Amygdala (tissue), 56 donors: ENCODE measurements around the gene CHST8.
"Not testable (repeated sequence)": the region's sequence is repeated elsewhere in the genome, so short reads cannot be mapped to it uniquely, and the experiment has no call there.

Source experiments
- DNase-seq, 56 donors: peaks; one replicate each; lab custom pipeline; 2025; lab: John Stamatoyannopoulos, UW

Gene CHST8

DNA sequence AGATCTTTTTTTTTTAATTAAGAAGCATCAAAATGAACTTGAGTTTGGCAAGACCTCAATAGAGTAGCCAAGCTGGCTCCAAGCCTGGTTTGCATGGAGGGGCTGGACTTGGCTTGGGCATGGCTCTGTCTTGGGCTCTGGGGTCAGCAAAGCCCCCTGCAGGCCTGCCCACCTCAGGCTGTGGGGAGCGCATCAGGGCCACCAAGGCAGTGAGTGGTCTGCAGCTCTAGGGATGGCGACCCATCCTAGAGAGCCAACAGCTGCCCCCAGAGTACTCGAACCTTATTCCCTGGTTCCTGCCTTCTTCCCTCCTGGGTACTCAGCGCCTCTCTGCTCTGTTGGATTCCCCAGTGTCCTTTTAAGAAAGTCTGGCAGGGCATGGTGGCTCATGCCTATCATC, 5.4 kb upstream of the CHST8 start:
- no peak for DNase-seq

DNA sequence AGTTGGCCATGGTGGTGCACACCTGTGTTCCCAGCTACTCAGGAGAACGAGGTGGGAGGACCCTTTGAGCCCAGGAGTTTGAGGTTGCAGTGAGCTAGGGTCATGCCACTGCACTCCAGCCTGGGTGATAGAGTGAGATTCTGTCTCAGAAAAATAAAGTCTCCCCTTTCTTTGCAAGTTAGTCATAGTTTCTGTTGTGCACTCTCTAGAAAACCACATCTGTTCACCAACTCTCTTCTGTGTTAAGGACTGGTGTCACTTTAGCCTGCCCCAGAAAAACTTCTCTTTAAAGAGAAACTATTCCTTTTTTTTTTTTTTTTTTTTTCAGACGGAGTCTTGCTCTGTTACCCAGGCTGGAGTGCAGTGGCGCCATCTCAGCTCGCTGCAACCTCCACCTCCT, 4.9 kb upstream of the CHST8 start:
- no peak for DNase-seq

GRCh38 chr19:33618363-33618762, 3.4 kb upstream of the CHST8 start:
- not testable (repeated sequence) for DNase-seq

- DNase-seq: no peak
Measured at GRCh38 chr19:33618884-33619283, 2.9 kb upstream of the CHST8 start.

DNA sequence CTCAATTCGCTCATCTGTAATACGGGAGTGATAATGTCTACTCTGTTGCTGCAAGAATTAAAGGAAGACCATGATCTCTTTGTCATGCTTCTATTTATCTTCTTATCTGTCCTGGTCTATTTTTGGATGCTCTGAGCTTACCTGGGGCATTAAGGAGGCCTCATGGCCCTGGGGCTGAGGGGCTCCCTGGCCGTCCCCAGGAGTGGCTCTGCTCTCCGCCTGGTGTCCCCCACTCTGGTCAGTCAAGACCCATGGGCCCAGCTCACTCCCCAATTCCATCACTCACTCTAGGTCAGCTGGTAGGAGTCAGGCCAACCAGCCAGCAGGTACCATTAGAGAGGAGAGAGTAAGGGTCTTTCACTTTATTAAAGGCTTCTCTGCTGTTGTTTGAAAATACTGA, 1.1 kb upstream of the CHST8 start:
- no peak for DNase-seq

GRCh38 chr19:33621065-33621785, 528 bp upstream of the CHST8 start:
- no peak for DNase-seq

DNA sequence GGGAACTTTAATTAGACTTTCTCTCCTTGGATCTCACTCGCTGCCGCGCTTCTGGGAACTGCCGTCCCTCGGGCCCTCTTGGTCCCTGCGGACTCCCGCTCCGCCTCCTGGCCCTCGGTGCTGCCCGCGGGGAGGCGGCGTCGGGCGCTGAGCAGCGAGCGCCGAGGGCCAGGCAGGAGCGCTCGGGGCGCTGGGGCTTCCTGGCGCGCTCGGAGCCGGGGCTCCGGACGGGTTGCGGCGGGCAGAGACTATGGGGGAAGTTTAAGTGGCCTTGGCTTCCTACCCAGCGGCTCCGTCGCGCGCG, 704 bp downstream of the CHST8 start:
- DNase-seq: no peak

GRCh38 chr19:33622809-33623511, 1.2 kb downstream of the CHST8 start:
- no peak for DNase-seq

DNA sequence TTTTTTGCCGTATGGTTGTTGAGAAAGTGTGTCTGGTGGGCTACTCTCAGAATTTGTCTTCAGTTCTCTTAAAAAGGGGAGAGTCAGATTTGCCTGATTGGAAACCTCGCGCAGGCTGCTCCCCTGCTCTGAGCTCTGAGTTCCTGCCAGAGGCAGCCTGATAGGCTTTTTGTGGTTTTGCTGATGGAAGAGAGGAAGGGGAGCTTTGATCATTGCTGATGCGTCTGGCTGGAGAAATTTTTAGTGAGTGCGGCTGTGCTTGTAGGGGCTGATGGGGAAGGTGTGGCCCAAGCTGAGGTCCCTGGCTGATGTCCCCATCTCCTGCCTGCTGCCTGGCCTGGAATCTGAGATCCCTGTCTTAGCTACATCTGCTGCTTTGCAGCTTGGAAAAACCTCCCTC, 2.8 kb downstream of the CHST8 start:
- no peak for DNase-seq

DNA sequence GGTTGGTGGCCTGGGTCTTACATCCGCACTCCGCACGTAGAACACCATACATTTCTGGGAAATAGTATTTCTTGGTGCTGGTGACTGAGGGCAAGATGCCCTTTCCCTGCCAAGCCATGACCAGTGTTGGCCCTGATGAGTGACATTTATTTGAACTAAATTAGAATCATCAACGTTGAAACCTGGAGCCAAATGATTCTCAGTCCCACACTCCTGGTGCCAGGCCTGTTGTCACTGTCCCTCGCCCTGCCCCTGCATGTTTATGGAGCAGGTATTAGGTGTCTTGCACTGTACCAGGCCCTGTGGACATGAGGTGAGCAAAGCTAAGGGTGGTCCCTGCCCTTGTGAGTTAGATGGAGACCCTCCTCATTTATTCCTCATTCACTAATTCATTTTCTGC, 5.8 kb downstream of the CHST8 start:
- DNase-seq: no peak

DNA sequence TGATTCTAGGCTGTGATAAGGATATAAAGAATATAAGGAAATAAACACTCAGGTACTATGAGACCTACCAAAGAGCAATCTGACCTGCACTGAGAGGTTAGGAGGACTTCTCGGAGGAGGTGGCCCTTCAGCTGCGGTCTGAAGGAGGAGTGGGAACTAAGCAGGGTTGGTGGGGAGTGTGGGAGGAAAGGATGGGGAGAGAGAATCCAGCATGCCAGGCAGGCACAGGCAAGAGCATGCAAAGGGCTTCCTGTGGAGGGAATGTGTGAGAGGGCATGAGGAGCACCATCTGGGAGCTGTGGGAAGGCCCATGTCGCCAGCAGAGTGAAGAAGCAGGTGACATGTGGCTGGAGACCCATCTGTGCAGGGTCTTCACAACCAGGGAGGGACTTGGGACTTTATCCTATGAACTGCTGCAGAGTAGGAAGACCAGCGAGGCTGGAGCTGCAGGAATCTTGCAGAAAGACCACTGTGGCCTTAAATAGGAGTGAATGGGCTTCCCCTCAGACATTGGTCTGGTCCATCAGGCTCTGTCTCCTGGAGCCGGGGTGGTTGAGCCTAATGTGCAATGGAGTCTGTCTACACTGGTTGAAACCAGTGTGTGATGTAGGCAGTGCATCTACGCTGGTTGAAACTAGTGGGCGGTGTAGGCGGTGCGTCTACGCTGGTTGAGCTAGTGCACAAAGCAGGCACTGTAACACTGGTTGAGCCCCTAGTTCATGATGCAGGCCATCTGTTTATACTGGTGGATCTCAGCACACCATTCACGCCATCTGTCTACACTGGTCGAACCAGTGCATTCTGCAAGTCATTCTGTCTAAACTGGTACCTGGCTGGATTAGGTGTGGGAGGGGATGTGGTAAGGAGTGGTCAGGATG, 6.4 kb downstream of the CHST8 start:
- DNase-seq: no peak

DNA sequence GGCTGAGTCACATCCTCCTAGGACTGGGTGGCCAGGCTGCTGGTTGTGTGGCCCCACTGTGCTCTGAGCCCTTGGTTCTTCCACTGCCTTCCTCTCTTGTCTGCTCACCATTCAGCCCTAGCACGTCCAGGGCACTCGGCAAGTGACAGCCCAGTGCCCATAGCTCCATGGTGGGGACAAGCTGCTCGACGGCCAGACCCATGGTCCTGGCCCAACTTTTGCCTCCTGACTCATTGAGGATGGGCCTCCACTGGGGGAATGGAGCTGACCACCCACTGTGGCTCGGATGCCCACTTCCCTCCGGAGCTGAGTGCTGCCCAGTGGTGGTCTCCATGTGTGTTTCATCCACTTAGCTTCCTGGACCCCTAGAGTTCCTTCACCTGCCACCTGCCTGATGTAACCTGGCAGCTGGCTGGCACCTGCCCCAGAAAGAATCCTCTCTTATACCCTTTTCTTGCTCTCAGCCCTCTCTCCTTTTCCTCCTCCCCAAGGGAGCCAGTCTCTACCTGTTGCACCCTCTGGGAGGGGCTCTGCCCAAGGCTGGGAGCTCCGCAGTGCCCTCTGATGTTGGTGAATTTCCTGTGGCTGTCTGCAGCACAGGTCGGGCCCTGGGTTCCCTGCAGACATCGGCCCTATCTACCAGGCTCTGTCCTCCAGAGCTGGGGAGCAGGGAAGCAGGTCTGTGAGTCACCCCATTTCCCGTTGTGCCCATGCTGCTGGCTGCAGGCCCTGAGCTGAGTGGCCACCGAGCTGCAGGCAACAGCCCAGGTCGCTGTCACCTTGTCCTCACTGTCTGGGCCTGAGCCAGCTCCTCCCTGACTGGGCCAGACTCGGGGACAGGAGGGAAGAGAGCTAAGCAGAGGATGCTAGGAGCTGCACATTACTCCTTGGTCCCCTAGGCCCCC, 7.4 kb downstream of the CHST8 start:
- no peak for DNase-seq

DNA sequence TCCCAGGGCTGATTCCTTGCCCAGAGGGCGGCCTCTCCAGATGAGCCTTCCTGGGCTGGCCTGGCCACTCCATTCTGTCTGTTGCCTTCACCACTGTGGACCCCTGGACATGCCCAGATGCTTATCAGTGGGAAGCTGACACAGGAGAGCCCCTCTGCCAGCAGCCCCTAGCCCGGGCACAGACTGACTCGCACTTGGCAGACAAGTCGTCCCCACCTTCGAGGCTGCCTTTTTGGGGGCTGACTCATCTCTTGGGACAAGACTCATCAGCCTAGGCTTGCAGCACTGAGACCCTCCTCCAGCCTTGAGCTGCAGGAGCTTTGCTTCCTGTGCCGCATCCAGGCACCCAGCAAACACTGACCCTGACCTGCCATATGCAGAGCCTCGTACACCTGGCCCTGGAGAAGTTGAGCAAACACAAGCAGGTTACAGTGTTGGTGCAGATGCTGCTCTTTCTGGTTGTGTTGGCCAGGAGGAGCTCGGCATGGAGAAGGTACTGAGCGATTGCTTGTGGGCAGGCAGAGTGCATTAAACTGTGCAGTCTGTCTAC, 8.1 kb downstream of the CHST8 start:
- no peak for DNase-seq

DNA sequence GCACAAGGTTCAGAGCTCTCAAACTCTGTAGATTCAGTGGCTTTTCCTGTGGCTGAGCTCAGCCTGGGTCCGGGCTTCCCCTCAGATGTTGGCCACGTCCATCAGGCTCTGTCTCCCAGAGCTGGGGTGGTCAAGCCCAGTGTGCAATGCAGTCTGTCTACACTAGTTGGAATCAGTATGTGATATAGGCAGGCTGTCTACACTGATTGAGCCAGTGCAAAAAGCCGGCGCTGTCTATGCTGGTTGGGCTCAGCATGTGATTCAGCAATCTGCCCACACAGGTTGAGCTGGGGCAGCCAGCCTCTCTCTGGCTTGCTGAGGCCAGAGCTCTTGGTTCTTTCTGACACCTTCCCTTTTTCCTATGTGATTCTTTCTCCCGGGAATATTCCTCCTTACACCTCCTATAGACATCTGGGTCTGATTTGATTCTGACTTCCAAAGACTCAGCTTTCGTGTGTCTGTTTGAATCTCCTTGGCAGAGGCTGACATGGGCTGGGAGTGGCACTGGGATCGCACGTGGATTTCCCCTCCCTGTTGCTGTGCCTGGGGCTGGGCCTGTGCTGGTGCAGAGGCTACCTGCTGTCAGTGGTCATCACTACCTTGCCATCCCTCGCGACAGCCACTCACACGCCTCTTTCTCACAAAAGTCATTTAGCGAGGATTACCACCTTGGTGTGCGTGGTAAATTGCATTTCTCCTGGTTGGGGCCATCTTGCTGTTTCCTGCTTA, 9.3 kb downstream of the CHST8 start:
- DNase-seq: no peak

- no peak for DNase-seq
Measured at GRCh38 chr19:33631609-33631973, 9.8 kb downstream of the CHST8 start.

GRCh38 chr19:33634361-33635091, 12.8 kb downstream of the CHST8 start:
- no peak for DNase-seq

GRCh38 chr19:33638167-33639034, 16.6 kb downstream of the CHST8 start:
- no peak for DNase-seq
